Stimulated activated CD8-positive, alpha-beta memory T cell treated with anti-CD3 and anti-CD28 coated beads, Interleukin-12 subunit alpha, Interleukin-12 subunit beta, amount 100 ng/mL, for 1 hour (primary cell): ENCODE measurements around the gene CHST15.
"Not testable (repeated sequence)": the region's sequence is repeated elsewhere in the genome, so short reads cannot be mapped to it uniquely, and the experiment has no call there.

Experiments used
- DNase-seq: peaks from one replicate; pipeline ENCODE4 v3.0.0-alpha.2; 2020; ENCODE audit warnings: low read depth

CHST15 gene

DNA sequence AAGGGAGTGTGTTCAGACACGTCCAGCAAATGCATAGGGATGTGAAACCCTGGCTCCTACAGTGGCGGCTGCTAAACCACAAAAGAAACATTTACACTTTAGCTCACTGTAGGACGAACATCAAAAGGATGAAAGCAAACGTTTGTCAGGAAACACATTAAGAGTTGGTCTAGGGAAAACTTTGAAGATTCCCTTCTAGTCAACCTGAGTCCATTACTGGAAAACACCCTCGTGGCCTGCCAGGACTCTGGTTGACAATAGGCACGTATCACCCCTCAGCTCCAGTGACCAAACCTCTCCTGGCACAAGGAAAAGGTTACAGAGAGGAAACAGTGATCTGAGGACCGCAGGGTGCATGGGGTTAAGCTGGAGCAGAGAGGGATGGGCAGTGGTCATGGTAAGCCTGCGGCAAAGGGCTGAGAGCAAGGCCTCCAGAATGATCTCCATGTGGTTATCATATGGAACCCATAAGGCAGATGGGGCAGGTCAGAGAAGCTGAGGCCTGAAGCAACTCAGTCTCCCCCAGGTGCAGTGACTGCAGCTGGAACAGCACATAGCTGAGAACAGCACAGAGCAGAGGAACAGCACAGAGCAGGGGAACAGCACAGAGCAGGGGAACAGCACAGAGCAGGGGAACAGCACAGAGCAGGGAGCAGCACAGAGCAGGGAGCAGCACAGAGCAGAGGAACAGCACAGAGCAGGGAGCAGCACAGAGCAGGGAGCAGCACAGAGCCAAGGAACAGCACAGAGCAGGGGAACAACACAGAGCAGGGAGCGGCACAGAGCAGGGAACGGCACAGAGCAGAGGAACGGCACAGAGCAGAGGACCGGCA lies 49.9 kb downstream of the CHST15 start:
- no peak for DNase-seq

DNA sequence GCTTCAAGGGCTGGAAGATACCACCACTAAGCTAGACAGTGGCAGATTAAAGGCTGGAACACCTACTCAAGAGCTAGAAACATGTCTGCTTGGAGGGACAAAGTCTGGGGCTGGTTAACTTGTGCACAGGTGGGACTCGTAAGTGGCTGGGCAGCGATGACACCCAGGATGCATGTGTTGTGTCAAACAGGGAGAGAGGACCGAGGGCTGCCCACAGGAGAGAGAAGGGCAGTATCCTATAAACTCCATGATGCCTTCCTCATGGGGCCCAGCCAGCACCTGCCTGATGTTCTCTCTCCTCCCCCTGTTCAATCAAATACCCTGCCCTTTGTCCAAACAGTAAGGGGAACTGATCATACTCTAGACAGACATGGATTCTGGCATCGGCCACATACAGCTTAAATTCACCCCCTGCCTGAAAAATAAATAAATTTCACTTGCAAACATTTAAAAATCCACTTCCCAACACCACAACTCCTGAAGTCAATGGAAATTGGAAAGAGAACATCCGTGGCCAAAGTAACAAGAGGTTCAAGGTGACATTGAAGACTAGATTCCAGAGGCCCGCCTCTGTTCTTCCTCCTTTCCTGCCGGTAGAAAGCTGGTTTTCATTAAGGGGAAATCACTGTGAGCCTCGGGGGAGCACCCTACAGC lies 50.6 kb downstream of the CHST15 start:
- DNase-seq: no peak

DNA sequence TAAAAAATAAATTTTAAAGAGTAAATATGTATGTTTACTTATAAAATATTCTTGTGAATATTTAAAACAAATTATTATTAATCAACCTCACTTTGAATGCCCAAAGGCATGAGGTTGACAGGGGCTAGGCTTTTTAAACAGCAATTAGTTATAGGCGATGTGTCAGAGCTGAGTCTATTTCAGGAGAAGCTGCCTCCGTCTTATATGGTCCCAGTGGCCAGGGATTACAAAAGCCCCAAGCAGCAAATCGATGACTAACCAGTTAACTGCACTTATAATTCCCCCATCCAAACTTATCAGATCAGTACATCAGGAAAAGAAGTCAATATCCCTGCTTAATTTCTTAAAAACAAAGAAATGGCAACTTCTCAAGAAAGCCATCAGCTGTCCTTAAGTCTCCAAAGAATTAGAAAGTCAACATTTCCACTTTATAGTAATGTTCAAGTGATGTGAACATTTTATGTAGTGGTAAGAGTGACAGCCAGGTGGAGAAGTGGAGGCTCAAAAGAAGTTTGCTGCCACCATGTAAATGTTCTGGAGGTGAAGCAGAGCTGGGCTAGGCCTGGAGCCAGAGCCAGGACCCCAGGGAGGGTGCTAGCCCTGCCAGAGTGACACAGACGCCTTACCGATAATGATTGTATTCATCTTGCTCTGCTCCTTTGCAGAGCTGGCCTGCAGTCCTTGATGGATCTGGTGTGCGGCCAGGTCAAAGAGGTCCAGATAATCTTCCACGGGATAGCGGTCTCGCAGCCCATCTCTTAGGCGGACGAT lies 51.5 kb downstream of the CHST15 start:
- DNase-seq: no peak

DNA sequence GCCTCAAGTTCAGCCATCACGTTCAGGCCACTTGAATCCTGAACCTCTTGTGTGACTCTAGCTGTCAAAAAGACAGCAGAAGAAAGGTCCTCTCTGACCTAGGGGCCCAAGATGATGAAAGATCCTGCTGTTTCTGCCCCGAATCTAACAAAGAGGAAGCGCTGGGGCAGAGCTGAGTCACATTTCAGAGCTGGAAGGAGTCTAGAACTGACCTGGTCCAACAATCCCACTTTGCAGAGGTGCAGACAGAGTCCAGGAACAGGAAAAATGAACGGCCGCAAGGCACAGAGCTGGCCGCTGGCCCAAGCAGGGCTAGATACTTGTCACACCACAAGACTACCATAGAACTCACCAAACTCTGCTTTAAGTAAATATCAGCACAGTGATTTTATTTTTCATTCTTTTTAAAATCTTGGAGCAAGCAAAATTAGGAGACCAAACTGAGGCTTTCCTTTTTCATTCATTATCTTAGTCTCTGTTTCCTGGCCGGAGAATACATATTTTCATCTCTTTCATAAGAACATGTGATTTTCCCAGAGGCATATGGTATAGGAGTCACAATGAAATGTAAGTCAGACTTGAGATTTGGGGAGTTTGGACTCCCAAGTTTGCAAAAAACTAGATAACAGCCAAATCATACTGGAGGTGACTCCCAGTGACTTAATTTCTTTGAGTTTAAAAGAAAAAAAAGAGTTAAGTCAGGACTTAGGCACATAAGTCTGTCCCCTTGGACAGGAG lies 52.8 kb downstream of the CHST15 start:
- DNase-seq: no peak

DNA sequence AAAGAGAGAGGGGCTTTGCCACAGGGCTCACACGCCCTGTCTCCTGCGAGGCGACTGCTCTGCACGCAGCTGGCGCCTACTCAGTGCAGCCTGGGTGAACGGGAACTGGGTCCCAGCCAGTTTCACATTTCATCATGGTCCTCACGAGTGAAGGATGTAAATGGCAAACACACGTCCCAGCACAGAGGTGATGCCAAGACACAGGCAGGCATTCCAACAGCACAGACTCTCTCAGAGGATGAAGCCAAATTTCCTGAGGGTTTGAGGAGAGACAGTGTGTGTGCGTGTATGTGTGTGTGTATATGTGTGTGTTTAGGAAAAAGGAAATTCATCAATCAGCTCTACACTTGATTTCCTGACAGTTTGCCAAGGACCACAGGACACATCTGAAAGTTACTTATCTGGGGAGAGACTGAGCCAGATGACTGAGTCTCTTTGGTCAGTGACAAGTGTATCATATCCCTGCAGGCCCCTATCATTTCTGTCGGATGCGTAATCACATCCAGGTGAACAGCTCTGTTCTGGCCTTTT lies 53.9 kb downstream of the CHST15 start:
- no peak for DNase-seq

DNA sequence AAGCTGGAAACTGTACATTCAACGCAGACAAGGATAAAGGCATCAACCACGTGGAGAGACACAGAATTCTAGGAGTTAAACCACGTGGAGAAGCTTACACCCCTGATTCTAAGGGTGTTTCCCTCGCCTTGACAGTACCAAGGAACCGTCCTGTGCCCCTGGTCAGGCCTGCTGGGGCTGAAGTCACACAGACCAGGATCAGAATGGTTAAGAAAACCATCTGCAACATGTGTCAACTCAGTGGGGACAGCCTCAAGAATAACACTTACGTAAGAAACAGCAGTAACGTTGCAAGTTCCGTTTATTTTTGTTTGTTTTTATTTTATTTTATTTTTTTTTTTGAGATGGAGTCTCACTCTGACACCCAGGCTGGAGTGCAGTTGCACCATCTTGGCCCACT lies 55.6 kb downstream of the CHST15 start:
- DNase-seq: no peak

DNA sequence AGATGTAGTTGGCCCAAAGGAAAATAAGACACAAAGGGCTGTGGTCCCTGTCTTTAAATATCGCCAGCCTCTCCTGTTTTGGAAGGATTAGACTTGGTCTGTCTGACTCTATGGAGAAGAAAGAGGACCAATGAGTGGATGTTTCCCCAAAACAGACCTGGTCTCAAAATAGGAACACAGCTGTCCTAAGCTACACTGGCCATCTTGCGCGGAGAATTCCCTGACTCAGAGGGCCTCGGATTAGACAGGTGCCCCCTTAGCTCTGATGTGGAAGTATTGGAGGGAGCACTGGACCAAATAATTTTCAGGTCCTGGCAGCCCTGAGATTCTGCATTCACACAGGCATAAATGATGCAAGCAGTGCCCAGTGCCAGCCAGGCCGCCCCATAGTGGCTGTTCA lies 56.1 kb downstream of the CHST15 start:
- DNase-seq: no peak

DNA sequence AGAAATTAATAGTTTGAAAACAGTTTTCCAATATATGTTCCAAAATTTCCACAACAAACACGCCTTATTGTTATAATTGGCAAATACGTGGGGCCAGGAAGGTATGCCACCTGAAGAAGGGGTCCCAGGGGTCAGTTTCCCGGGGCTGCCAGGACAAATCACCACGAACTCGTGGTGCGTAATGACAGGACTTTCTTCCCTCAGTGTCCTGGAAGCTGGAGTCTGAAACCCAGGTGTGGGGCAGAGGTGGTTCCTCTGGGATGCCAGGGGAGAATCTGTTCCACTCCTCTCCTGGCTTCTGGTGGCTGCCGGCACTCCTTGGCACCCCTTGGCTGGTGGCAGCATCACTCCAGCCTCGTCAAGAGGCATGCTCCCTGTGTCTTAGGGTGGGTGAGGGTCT lies 56.7 kb downstream of the CHST15 start:
- DNase-seq: no peak

DNA sequence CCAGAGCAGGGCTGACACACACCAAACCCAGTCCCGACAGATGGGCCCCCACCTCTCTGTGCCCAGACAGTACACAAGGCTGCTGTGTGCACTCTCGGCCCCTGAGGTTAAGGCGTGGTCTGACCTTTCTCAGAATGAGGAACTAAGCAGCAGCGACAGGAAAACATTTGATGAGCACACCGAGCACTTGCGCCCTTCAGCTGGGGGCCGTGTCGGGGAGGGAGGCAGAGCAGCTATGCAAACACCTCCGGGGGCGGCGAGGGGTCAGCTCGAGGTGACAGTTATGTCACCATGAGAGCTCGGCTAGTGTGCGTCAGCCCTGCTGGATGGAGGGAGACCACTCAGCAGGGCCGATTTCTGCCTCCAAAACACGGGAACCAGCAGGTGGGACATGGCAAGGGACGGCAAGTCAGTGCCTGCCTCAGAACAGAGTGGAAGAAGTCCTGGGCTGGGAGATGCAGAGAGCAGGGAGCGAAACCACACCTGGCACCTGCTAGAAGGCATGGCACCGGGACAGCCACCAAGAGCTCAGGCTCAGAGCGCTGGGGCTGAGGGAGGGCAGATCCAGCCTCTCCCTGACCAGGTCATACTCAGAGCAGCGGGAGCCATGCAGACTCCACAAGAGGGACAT lies 57.4 kb downstream of the CHST15 start:
- peak; percentile 1 for DNase-seq

DNA sequence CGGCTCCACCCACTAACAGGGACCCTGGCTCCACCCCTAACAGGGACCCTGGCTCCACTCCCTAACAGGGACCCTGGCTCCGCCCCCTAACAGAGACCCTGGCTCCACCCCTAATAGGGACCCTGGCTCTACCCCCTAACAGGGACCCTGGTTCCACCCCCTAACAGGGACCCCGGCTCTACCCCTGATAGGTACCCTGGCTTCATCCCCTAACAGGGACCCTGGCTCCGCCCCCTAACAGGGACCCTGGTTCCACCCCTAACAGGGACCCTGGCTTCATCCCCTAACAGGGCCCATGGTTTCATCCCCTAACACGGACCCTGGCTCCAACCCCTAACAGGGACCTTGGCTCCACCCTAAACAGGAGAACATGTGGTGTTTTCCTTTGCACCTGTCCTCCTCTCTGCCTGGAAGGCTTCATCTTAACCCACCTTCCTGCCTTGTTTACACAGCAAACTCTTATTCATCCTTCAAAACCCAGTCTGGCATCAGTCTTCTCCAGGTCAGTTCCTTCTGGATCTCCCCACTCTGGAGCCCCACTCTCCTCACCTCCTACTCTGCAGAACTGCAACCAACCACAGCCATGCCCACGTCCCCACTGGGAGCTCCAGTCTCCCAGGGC lies 58.0 kb downstream of the CHST15 start:
- DNase-seq: no peak

DNA sequence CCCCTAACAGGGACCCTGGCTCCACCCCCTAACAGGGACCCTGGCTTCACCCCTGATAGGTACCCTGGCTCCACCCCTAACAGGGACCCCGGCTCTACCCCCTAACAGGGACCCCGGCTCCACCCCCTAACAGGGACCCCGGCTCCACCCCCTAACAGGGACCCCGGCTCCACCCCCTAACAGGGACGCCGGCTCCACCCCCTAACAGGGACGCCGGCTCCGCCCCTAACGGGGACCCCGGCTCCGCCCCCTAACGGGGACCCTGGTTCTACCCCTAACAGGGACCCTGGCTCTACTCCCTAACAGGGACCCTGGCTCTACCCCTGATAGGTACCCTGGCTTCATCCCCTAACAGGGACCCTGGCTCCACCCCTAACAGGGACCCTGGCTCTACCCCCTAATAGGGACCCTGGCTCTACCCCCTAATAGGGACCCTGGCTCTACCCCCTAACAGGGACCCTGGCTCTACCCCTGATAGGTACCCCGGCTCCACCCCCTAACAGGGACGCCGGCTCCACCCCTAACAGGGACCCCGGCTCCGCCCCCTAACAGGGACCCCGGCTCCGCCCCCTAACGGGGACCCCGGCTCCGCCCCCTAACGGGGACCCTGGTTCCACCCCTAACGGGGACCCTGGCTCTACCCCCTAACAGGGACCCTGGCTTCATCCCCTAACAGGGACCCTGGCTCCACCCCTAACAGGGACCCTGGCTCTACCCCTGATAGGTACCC lies 58.7 kb downstream of the CHST15 start:
- DNase-seq: not testable (repeated sequence)

DNA sequence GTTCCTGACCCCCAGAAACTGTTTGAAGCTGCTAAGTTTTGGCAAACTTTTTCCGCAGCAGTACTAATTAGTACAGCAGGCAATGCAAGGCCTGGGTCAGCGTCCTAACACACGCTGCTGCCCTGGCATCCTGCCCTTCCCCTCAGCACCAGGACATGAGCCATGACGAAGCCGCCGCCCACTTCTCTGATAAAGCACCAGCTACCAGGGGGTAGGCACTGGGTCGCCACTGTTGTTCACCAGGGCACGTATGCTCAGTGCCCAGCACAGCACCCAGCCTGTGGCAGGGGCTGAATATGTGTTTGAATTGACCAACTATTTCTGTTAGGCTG lies 59.5 kb downstream of the CHST15 start:
- no peak for DNase-seq

DNA sequence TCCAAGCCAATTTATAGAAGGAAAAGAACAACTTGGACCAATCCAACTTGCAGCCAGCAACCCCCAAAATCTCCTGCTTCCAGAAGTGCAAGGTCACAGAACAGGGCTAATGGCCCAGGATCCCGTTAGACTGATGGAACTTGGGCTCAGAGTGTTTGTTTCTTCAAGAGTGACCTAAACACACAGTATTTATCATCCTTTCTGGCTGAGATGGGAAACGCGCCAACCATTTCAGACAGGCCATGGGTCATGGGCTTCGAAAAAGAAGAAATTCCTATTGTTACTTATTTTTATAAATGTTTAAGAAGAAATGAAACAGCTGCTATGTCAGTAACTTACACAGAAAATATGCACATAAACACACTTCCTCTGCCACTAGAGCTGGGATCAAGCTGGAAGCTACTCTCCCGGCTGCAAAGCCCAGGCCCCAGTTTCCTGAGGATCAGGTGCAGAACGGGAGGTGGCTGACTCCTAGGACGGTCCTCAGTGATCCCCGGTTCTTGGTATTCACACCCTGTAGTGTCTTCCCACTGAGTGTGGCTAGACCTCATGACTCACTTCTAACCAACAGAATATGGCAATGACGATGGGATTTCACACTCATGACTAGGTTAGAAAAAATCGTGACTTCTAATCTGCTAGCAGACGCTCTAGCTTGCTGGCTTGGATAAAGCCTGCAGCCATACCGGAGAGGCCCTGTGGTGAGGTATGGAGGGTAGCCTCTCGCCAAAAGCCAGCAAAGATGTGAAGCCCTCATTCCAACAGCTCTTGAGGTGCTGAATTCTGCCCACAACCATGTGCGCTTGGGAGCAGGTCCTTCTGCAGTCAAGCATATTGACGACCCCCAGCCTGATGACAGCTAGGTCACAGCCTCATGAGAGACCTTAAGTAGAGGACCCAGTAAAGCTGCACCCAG lies 60.2 kb downstream of the CHST15 start:
- no peak for DNase-seq

DNA sequence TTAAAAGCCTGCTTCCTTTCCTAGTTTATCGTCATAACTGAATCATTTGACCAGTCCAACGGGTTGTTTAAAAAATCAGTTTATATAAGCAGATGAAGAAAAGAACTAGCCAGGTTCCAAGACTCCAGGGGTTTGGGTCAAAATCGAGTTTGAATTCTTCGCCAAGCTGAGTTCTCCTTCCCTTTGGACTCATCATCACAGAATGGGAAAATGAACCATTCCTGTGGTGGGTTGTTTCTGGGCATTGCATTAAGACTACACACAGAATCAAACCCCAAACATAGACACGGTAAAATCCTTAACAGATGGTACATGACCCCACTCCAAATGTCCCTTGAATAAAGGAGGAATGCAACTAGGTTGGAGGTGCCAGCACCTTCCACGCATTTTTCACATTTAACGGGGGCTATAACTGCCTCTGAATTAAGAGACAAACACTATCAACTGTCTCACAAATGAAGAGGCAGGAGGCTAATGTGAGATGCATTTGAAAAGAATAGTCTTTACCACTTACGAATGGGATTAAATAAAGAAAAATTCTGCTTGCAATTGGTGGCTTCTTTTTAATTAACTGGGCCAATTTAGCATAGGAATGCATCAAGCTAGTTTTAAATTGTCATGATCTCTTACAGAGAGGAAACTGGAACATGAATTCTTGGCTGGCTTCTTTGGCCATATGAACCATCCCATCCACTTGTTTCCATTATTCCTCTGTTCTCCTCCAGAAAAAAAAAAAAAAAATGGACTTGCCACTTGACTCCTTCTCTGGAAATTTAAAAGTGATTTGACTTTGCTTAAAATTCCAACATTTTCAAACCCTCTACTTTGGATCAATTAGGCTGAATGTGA lies 61.1 kb downstream of the CHST15 start:
- no peak for DNase-seq

DNA sequence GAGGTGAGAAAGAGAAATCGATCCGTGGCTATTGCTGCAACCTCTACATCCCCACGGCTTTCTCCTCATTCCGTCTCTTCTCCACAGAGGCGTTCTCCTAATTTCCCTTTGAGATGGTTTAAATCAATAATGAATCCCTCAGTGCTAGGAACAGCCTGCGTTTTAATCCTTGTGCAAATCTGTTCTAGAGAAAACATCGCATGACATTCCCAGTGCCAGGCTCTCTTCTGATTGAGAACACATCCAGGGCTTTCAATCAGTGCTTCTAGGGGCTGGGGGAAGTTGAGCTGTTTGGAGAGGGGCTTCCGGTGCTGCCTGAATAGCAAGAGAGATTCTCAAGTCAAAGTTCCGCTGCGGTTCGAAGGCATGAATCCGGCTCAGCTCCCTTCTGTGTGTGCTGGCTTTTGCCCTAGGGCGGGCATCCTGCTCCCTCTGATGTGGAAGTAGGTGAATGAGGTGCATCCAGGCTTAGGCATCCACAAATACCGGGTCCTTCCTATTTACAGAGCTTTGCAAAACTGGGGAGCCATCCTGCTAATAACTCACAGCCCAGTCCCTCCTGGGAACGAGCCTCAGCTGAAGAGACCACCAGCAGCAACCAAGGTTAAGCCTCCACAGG lies 62.8 kb downstream of the CHST15 start:
- no peak for DNase-seq

DNA sequence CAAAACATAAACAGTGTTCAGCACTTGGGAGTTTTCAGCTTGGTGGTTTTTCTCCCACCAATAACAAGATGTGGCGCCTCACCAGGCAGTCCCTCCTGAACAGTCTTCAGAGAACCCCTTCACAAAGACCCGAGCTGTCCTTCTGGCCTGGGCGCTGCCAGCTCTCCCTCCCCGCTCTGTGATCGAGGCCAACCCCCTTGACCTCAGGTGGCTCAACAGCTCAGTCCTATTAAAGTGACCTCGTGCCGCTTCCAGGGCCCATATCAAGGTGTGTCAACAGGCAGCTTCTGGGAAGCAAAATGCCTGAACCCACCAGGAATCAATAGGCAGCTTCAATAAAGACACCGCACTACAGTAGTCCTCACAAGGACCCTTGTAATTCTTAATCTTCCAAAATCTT lies 63.3 kb downstream of the CHST15 start:
- DNase-seq: no peak

DNA sequence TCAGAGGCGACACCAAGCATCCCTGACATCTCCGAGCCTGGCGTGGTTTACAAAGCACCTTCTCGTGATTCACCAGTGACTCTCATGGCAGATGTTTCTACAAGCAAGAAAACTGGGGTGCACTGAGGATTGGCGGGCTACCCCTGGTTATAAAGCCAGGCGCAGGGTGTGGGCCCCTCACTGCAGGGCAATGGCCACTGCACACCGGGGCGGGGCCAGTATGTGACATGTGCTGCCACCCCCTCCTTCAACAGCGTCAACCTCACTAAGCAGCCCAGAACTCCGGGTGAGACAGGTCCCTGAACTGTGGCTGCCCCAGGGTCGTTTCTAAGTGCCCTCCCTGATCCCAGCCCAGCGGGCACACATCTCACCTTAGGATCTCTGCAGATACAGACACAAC lies 63.8 kb downstream of the CHST15 start:
- DNase-seq: no peak
